LHCN-M2 (cell line): ENCODE measurements around the gene TAMALIN. TPM values are rescaled to one million over a fixed set of nuclear protein-coding genes. Genes with fewer than 3 reads are reported as not detected.
A peak's percentile ranks its signal among the peaks of the same experiment; 100 is the strongest.

Source experiments
- DNase-seq: peaks from one replicate; pipeline ENCODE4 v3.0.0-alpha.2; 2012; ENCODE audit warnings: low read depth
- total RNA-seq: library from RNA; depleted of rRNA; stranded (reverse); fragments of >200 nt; gene quantifications from 2 replicates; pipeline ENCODE4 v1.2.3, GENCODE V29; 2014

TAMALIN gene
- total RNA-seq, 1 experiment from 2014 or later, result 4.5 TPM

GRCh38 chr12:52054833-52055730 lies 48.3 kb downstream of the TAMALIN start:
- DNase-seq, result no peak

- no peak for DNase-seq
Measured at GRCh38 chr12:52055731-52056711, 49.3 kb downstream of the TAMALIN start.

DNA sequence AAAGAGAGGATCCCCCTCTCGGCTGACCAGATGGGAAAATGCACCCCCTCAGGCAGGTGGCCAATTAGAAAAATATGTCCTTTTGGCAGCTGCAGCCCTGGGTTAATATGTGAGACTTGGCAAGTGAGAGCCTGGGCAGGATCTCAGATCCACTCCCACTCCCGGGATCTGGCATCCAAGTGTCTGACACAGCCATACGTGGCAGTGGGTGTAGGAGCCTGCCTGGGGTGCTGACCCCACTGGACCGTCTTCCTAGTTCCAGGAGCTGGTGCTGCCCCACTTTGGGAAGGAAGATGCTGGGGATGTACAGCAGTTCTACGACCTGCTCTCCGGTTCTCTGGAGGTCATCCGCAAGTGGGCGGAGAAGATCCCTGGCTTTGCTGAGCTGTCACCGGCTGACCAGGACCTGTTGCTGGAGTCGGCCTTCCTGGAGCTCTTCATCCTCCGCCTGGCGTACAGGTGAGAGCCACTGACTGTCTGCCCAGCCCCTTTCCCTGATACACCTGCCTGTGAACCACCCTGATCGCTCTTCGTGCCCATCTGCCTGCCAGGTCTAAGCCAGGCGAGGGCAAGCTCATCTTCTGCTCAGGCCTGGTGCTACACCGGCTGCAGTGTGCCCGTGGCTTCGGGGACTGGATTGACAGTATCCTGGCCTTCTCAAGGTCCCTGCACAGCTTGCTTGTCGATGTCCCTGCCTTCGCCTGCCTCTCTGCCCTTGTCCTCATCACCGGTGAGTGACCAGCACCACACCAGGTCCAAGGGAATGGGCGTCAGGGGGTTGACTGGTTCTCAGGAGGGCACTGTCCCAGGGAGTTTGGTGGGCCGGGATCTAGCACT lies 50.3 kb downstream of the TAMALIN start:
- DNase-seq, result no peak

GRCh38 chr12:52057638-52058576 lies 51.2 kb downstream of the TAMALIN start:
- DNase-seq, result no peak

DNA sequence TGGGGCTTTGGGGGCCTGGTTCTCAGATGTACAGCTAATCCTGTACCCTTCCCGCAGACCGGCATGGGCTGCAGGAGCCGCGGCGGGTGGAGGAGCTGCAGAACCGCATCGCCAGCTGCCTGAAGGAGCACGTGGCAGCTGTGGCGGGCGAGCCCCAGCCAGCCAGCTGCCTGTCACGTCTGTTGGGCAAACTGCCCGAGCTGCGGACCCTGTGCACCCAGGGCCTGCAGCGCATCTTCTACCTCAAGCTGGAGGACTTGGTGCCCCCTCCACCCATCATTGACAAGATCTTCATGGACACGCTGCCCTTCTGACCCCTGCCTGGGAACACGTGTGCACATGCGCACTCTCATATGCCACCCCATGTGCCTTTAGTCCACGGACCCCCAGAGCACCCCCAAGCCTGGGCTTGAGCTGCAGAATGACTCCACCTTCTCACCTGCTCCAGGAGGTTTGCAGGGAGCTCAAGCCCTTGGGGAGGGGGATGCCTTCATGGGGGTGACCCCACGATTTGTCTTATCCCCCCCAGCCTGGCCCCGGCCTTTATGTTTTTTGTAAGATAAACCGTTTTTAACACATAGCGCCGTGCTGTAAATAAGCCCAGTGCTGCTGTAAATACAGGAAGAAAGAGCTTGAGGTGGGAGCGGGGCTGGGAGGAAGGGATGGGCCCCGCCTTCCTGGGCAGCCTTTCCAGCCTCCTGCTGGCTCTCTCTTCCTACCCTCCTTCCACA lies 52.0 kb downstream of the TAMALIN start:
- no peak for DNase-seq

GRCh38 chr12:52059582-52060497 lies 53.1 kb downstream of the TAMALIN start:
- no peak for DNase-seq

DNA sequence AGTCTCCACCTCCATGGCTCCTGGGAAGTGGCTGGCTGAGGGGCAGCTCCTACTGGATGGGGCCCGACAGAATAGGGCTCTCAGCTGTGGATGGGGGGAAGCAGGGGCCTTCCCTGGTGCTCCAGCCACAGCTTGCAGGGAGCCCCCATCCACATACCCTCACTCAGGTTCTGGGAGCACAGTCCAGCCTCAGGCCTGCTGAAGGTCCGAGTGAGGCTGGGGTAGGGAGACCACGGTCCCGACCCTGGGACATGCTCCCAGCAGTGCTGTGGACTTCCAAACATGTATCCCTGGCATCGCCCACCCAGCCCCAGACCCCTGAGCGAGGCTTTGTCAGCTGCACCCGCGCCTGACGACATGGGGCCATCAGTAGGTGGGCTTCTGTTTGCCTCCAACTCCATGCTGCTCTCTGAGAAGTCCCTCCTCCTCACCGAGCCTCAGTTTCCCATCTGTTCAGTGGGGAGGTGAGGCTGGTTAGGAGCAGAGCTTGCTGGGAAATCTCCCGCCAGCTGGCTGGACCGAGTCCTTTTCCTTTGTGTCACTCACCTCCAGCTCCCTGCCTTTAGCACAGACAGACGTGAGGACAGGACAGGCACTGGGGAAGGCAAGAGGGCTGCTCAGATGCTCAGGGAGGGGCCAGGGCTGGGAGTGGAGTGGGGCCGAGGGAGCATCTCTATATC lies 53.9 kb downstream of the TAMALIN start:
- DNase-seq, result no peak

DNA sequence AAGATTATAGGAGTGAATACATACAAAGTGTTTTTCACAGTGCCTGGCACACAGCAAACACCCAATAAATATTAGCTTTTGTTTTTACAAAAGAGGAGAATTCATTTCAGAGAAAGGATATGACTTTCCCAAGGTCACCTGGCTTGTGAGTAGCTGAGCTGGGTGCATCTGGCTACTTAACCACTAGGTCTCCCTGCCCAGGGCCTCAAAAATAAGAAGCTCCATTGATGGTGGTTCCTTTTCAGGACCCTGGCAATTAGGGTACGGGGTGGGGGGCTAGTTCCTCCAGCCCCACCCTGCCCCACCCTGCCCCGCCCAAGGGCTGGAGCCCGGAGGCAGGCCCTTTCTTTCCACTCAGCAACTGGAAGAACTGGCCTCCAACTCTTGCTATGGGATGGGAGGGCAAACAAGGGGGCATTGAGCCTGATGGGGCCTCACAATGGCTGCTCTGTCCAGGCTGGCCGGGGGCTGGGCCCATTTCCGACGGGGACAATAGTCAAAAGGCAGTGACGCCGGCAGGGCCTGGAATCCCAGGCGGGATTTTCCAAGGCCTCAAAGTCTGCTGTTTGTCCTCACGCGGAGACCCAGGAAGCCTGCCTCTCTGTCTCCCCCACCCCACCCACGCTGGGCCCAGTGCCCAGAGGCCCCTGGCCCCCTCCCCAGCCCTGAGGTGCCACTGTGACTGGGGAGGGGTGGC lies 54.9 kb downstream of the TAMALIN start:
- no peak for DNase-seq

DNA sequence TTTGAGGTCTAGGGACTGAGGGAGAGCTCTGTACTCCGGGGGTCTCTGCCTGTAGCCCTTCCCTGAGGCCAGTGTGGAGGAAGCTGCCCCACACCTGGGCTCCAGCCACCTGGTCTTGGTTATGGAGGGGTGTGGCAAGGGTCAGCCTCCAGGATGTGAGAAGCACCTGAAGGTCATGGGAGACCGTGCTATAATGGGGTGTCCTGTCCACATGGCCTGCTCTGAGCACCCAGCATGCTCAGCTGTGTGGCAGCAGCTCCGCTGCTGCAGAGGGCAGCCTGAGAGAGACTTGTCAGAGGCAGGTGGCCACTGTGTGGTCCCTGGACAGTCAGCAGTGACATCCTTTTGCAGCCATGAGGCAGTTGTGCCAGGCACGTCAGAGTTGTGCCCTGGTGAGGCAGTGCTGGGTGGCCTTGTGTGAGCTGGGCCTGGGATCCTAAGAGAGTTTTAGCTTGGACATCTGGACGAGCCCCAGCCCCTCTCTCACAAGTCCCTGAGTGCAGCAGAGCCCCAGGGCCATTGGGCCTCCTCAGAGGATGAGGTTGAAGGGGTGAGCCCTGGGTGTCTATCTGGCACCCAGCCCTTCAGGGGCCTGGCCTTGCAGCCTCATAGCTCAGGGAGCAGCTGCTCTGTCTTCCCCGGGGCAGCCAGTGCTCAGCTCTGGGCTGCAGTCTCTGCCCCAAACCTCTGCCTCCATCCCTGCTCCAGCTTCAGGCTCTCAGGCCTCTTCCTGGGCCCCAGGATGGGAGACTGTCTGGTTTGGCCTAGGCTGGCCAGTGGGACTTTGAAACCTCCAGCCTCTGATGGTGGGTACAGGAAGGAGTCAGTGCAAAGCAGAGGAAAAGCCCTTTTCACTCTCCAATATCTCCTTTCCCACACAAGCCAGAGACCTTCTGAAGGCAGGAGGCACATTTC lies 55.7 kb downstream of the TAMALIN start:
- DNase-seq, result no peak

GRCh38 chr12:52063082-52063924 lies 56.6 kb downstream of the TAMALIN start:
- DNase-seq, result no peak

GRCh38 chr12:52063981-52064649 lies 57.4 kb downstream of the TAMALIN start:
- DNase-seq, result peak; percentile 94
